ENCODE data around the gene YPEL2. TPM values are rescaled to one million over a fixed set of nuclear protein-coding genes. Genes with fewer than 3 reads are reported as not detected.

Gene YPEL2
- total RNA-seq, 4 donors from 2014 or later = 55.2 to 65.4 (median 56.1) TPM

- TF ChIP-seq CTCF (IDR thresholded peaks at IDR 0.05; ENCODE audit: low read depth) = no peak
Measured at GRCh38 chr17:59298521-59298920, 32.9 kb upstream of the YPEL2 start.

- no peak for TF ChIP-seq CTCF (IDR thresholded peaks at IDR 0.05; ENCODE audit: low read depth)
Measured at GRCh38 chr17:59299400-59300092, 31.9 kb upstream of the YPEL2 start.

GRCh38 chr17:59300941-59301340 lies 30.5 kb upstream of the YPEL2 start:
- no peak for TF ChIP-seq CTCF (IDR thresholded peaks at IDR 0.05; ENCODE audit: low read depth)

- TF ChIP-seq CTCF (IDR thresholded peaks at IDR 0.05; ENCODE audit: low read depth) = no peak
Measured at GRCh38 chr17:59304811-59305210, 26.6 kb upstream of the YPEL2 start.

GRCh38 chr17:59310263-59310920 lies 21.1 kb upstream of the YPEL2 start:
- TF ChIP-seq CTCF (IDR thresholded peaks at IDR 0.05; ENCODE audit: low read depth) = no peak

- no peak for TF ChIP-seq CTCF (IDR thresholded peaks at IDR 0.05; ENCODE audit: low read depth)
Measured at GRCh38 chr17:59311051-59311468, 20.4 kb upstream of the YPEL2 start.

- no peak for TF ChIP-seq CTCF (IDR thresholded peaks at IDR 0.05; ENCODE audit: low read depth)
Measured at GRCh38 chr17:59315866-59316265, 15.6 kb upstream of the YPEL2 start.
